HCT116 (cell line): Measurements from ENCODE around the gene LYPD5.

Source experiments
- CEBPB ChIP-seq: IDR thresholded peaks from 2 replicates; pipeline ENCODE4 v1.6.1; 2012; ENCODE audit warnings: low read depth
- EGR1 ChIP-seq: IDR thresholded peaks from 2 replicates; pipeline ENCODE4 v1.6.1; 2012; ENCODE audit warnings: low read depth
- ELF1 ChIP-seq: IDR thresholded peaks from 2 replicates; pipeline ENCODE4 v1.6.1; 2012; ENCODE audit warnings: low read depth, borderline replicate concordance
- EZH2 ChIP-seq: fragments of 200-600 bp; sonication (generic); IDR thresholded peaks from 2 replicates; pipeline ENCODE4 v1.6.1; 2017; ENCODE audit warnings: antibody characterized with exemption, mixed run types
- FOSL1 ChIP-seq: IDR thresholded peaks from 2 replicates; pipeline ENCODE4 v1.6.1; 2012; ENCODE audit warnings: low read depth
- POLR2A ChIP-seq: IDR thresholded peaks from 2 replicates; pipeline ENCODE4 v1.7.0; 2011; ENCODE audit warnings: borderline replicate concordance; ENCODE audit not compliant: insufficient read depth, insufficient read length; ENCODE audit errors: extremely low read depth
- POLR2AphosphoS5 ChIP-seq: IDR thresholded peaks from 2 replicates; pipeline ENCODE4 v1.6.1; 2011; ENCODE audit warnings: mild to moderate bottlenecking, low read depth, low read length, moderate library complexity
- SIN3A ChIP-seq: IDR thresholded peaks from 2 replicates; pipeline ENCODE4 v1.6.1; 2012; ENCODE audit warnings: low read depth
- YY1 ChIP-seq: IDR thresholded peaks from 2 replicates; pipeline ENCODE4 v1.6.1; 2011; ENCODE audit warnings: low read length, low read depth, moderate library complexity, mild to moderate bottlenecking; ENCODE audit not compliant: insufficient replicate concordance; ENCODE audit errors: extremely low read depth
- ZNF274 ChIP-seq: fragments of 200-500 bp; sonication (Bioruptor generic); IDR thresholded peaks from 2 replicates; pipeline ENCODE4 v1.6.1; 2014; ENCODE audit warnings: mild to moderate bottlenecking, low read depth, low read length, inconsistent platforms
- TF ChIP-seq, protein P1 (sequence below): IDR thresholded peaks from 2 replicates; pipeline ENCODE4 v1.6.1; 2012
- TF ChIP-seq, protein P2 (sequence below), 3 experiments: fragments of 200-600 bp in 1 of 3; sonication (generic) in 1 of 3; IDR thresholded peaks in 2 of 3; conservative IDR thresholded peaks in 1 of 3; 2 replicates each; pipeline ENCODE4 v1.5.1; 2012 to 2017; ENCODE audit warnings: low read depth in 2 of 3, low read length in 2 of 3, antibody characterized with exemption in 1 of 3, borderline replicate concordance in 1 of 3, control low read depth in 1 of 3, mild to moderate bottlenecking in 1 of 3, mixed read lengths in 1 of 3, mixed run types in 1 of 3, moderate library complexity in 1 of 3; ENCODE audit not compliant: insufficient read depth in 1 of 3
- TF ChIP-seq, protein P3 (sequence below): IDR thresholded peaks from 2 replicates; pipeline ENCODE4 v1.6.1; 2012; ENCODE audit warnings: low read depth
- TF ChIP-seq, protein P4 (sequence below): IDR thresholded peaks from 2 replicates; pipeline ENCODE4 v1.6.1; 2011; ENCODE audit warnings: mild to moderate bottlenecking, low read length, moderate library complexity; ENCODE audit not compliant: insufficient replicate concordance; ENCODE audit errors: extremely low read depth

DNA sequence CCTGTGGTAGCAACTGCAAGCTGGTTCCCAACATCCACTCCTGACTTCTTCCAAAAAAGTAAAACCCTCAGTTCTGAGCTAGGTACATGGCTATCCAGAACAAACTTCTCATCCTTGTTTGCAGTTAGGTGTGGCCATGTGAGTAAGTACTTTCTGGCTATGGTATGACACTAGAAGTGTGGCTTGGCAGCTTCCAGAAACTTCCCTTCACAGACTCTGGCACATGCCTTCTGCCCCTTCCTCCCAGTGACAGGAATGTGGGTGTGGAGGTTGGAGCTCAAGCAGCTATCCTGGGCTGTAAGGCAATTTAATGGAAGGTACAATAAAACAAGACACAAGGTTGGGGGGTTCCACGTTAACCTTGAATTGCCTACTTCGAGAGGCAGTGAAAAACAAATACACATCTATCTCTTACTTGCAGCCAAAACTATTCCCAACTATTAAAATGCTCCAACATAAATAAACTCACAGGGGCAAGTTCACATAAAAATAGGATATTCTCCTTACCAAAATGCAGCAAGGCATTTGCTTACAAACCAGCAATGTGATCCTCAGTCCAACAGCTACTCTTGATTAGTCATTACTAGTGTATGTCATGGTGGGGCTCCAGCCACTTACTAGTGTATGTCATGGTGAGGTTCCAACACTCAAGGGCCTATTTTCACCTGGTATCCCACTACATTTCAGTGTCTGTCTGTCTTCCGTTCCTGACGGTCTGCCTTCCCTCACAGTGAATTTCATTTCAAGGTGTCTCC lies 50.6 kb downstream of the LYPD5 start:
- TF ChIP-seq, protein P1, sequence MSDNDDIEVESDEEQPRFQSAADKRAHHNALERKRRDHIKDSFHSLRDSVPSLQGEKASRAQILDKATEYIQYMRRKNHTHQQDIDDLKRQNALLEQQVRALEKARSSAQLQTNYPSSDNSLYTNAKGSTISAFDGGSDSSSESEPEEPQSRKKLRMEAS: no peak
- TF ChIP-seq CEBPB (no peak), EZH2 (no peak), YY1 (no peak), POLR2AphosphoS5 (no peak), POLR2A (no peak), FOSL1 (no peak), ELF1 (no peak), SIN3A (no peak), ZNF274 (no peak), EGR1 (no peak)
- TF ChIP-seq, protein P2, sequence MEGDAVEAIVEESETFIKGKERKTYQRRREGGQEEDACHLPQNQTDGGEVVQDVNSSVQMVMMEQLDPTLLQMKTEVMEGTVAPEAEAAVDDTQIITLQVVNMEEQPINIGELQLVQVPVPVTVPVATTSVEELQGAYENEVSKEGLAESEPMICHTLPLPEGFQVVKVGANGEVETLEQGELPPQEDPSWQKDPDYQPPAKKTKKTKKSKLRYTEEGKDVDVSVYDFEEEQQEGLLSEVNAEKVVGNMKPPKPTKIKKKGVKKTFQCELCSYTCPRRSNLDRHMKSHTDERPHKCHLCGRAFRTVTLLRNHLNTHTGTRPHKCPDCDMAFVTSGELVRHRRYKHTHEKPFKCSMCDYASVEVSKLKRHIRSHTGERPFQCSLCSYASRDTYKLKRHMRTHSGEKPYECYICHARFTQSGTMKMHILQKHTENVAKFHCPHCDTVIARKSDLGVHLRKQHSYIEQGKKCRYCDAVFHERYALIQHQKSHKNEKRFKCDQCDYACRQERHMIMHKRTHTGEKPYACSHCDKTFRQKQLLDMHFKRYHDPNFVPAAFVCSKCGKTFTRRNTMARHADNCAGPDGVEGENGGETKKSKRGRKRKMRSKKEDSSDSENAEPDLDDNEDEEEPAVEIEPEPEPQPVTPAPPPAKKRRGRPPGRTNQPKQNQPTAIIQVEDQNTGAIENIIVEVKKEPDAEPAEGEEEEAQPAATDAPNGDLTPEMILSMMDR (IDR thresholded peaks at IDR 0.05 in 2 of 3, conservative IDR thresholded peaks at IDR 0.05 in 1 of 3; ENCODE audit: borderline replicate concordance in 1 of 3, insufficient read depth in 1 of 3, low read depth in 2 of 3, low read length in 2 of 3): no peak
- TF ChIP-seq, protein P3, sequence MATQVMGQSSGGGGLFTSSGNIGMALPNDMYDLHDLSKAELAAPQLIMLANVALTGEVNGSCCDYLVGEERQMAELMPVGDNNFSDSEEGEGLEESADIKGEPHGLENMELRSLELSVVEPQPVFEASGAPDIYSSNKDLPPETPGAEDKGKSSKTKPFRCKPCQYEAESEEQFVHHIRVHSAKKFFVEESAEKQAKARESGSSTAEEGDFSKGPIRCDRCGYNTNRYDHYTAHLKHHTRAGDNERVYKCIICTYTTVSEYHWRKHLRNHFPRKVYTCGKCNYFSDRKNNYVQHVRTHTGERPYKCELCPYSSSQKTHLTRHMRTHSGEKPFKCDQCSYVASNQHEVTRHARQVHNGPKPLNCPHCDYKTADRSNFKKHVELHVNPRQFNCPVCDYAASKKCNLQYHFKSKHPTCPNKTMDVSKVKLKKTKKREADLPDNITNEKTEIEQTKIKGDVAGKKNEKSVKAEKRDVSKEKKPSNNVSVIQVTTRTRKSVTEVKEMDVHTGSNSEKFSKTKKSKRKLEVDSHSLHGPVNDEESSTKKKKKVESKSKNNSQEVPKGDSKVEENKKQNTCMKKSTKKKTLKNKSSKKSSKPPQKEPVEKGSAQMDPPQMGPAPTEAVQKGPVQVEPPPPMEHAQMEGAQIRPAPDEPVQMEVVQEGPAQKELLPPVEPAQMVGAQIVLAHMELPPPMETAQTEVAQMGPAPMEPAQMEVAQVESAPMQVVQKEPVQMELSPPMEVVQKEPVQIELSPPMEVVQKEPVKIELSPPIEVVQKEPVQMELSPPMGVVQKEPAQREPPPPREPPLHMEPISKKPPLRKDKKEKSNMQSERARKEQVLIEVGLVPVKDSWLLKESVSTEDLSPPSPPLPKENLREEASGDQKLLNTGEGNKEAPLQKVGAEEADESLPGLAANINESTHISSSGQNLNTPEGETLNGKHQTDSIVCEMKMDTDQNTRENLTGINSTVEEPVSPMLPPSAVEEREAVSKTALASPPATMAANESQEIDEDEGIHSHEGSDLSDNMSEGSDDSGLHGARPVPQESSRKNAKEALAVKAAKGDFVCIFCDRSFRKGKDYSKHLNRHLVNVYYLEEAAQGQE: no peak
- TF ChIP-seq, protein P4, sequence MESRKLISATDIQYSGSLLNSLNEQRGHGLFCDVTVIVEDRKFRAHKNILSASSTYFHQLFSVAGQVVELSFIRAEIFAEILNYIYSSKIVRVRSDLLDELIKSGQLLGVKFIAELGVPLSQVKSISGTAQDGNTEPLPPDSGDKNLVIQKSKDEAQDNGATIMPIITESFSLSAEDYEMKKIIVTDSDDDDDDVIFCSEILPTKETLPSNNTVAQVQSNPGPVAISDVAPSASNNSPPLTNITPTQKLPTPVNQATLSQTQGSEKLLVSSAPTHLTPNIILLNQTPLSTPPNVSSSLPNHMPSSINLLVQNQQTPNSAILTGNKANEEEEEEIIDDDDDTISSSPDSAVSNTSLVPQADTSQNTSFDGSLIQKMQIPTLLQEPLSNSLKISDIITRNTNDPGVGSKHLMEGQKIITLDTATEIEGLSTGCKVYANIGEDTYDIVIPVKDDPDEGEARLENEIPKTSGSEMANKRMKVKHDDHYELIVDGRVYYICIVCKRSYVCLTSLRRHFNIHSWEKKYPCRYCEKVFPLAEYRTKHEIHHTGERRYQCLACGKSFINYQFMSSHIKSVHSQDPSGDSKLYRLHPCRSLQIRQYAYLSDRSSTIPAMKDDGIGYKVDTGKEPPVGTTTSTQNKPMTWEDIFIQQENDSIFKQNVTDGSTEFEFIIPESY: no peak
